ENCODE measurements around the gene RTBDN.
A peak's percentile ranks its signal among the peaks of the same experiment; 100 is the strongest.
"Not testable (repeated sequence)": the region's sequence is repeated elsewhere in the genome, so short reads cannot be mapped to it uniquely, and the experiment has no call there.

Gene RTBDN

GRCh38 chr19:12858041-12858928 lies 23.9 kb upstream of the RTBDN start:
- DNase-seq (ENCODE audit: low read depth in 2 of 2), result no peak

DNA sequence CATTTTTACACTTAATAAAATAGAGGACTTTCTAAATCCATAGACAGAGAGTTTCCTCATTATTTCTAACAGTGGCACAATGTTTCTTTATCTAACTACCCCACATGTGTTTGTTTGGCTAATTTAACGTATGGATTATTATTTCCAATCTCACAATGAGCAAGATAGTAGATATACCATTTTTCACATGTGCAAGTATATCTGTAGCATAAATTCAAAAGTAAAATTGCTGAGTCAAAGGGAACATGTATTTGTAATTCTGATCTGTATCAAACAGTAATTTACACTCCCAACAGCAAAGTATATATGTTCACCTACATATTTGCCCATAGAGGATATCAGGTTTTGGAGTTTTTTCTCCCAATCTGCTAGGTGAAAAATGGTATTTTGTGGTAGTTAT lies 22.3 kb upstream of the RTBDN start:
- no peak for DNase-seq (ENCODE audit: low read depth in 2 of 2)

GRCh38 chr19:12847159-12848139 lies 13.1 kb upstream of the RTBDN start:
- DNase-seq (ENCODE audit: low read depth in 2 of 2), result peak; percentile 65 to 71

GRCh38 chr19:12846613-12847012 lies 12.2 kb upstream of the RTBDN start:
- DNase-seq (ENCODE audit: low read depth in 2 of 2), result not testable (repeated sequence)

GRCh38 chr19:12843999-12844732 lies 9.8 kb upstream of the RTBDN start:
- DNase-seq (ENCODE audit: low read depth in 2 of 2), result no peak

- DNase-seq (ENCODE audit: low read depth in 2 of 2), result no peak
These were observed 8.9 kb upstream of the RTBDN start for GRCh38 chr19:12843328-12843727.

GRCh38 chr19:12842511-12842910 lies 8.1 kb upstream of the RTBDN start:
- DNase-seq (ENCODE audit: low read depth in 2 of 2), result no peak

GRCh38 chr19:12841094-12841493 lies 6.7 kb upstream of the RTBDN start:
- DNase-seq (ENCODE audit: low read depth in 2 of 2), result no peak

- DNase-seq (ENCODE audit: low read depth in 2 of 2), result no peak
These were observed 6.0 kb upstream of the RTBDN start for GRCh38 chr19:12840091-12841079.

GRCh38 chr19:12838886-12839756 lies 4.7 kb upstream of the RTBDN start:
- no peak for DNase-seq (ENCODE audit: low read depth in 2 of 2)

DNA sequence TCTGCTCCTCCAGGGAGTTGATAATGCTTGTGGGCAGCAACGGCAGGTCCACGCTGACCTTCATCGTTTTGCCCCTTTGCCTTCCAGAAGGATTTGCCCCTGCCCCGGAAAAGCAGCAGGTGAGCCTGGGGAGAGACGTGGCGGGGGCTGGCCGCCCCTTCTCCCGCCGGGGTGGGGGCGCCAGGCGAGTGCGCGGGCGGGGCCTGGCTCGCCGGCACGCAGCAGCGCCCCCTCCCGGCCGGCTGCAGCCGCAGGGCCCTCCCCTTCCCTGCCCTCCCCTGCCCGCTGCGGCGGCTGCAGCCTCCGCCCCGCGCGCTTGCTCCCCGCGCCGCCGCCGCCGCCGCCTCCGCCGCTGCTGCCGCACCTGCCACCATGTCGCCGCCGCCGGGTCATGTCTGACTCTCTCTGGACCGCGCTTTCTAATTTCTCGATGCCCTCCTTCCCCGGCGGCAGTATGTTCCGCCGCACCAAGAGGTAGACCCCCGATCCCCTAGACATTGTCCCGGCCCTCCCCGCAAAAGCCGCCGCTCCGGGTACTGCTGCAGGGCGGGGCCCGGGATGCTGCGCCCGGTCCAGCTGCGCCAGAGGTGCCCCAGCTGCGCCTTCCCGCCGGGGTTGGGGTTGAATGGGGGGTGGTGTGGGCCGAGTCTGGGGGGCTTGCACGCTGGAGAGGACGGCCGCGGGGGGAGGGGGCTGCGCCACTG lies 4.0 kb upstream of the RTBDN start, which contains the start of gene MAST1:
Gene MAST1 (plus strand): TSS at position 334 of the 704 bp plus-strand sequence. CDS start 58 bp downstream, at position 392.
- DNase-seq (ENCODE audit: low read depth in 2 of 2), result no peak

DNA sequence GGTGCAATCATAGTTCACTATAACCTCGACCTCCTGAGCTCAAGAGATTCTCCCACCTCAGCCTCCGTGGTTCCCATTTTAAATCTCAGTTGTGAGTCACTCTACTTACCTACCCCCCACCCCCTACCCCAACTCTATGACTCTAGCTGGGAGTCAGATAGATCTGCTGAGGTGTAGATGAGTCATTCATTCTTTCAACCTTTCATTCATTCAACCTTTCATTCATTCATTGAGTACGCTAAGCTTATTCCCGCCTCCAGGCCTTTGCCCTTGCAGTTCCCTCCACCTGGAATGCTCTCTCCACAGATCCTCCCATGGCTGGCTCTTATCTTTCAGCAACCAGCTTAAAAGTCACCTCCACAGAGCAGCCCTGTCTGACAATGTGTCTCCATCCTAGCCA lies 2.8 kb upstream of the RTBDN start:
- DNase-seq (ENCODE audit: low read depth in 2 of 2), result no peak

- DNase-seq (ENCODE audit: low read depth in 2 of 2), result no peak
These were observed 2.1 kb upstream of the RTBDN start for GRCh38 chr19:12836529-12836863.

DNA sequence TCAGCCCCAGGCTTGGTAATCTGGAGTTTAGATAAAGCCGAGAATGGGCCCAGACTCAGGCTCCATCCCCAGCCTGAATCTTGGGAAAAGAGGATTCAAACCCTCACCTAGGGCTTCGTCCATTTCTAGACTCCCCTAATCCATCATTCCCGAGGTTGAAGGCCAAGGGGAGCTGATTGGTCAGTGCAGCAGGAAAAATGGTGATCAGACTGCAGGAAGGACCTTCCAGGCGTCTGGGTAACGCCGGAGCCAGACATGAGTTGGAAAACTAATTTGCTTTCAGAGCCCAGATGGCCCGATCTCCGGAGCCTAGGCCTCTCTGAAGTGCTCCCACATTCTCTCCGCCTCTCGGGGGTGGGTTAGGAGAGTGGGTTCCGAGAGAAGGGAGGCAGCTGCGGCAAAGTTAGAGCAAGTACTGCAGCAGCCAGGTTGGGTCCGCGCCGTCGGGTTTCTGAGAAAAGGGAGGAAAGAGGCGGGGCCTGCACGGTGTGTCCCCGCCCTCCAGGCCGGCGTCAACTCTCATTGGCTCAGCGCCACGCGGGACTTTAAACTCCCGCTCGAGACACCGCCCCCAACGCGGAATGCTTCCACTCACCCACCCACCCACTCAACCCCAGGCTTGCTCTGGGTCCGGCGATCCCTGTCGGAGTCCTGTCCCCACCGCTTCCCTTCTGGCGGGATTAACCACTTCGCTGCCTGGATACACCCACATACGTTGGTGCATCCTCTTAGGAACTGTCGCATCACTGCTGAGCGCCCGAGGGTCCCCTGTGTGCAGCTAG lies 788 bp upstream of the RTBDN start:
- DNase-seq (ENCODE audit: low read depth in 2 of 2), result no peak

DNA sequence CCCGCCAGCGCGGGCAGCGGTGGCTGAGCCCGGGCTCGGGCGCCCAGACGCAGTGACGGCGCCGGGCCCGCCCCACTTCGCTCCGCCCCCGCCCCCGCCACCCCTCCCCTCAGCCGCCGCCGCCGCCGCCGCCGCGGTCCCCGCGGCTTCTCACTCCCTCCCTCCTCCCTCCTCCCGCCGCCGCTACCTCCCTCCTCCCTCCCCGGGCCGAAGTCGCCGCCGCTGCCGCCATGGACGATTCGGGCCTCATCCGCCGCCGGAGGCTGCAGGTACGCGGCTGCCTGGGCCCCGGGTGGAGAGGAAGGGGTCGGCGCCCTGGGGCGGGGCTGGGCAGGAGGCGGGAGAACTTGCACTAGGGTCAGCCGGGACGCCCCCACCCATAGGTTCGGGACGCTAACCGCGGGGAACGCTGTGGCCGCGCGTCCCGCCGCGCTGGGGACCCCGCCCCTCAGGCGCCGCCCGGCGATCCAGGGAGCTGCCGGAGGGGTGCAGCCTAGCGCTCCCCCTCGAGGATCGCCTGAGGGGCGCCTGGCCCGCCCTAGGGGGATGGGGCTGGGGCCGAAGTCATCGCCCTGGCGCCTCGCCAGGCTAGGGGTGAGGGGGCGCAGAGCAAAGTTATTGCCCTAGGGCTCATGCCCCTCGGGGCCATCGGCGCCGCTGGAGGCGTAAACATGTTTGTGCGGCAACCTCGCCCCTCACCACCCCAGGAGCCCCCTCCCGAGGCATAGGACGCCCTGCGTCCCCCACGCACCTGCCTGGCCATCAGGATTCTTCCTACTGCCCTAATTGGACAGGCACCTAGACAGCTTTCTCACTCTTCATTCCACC lies 427 bp downstream of the RTBDN start:
- no peak for DNase-seq (ENCODE audit: low read depth in 2 of 2)

DNA sequence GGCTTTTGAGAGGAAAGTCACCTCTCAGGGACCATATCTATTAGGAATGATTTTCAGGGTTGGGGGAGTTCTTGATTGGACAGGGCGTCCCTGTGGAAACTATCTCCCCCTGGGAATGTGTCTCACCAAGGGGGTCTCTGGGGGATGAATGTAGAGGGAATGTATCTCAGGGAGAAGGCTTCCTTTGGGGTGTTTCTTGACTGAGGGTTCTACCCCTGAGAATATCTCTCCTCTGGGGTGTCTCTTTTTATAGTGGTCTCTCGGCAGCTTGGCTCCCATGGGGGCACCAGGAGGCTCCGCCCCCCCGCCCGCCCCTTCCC lies 1.0 kb downstream of the RTBDN start:
- DNase-seq (ENCODE audit: low read depth in 2 of 2), result no peak

GRCh38 chr19:12828494-12828893 lies 5.9 kb downstream of the RTBDN start:
- DNase-seq (ENCODE audit: low read depth in 2 of 2), result no peak

Data from stimulated activated CD8-positive, alpha-beta memory T cell treated with anti-CD3 and anti-CD28 coated beads, Interleukin-7, amount 100 ng/mL, for 1 hour (primary cell).